Stimulated activated memory B cell treated with anti-CD40 and anti-IgM and Interleukin-4, amounts not matched to agents 10 μg/mL and 1 μg/mL and 100 μg/mL, for 72 hours (primary cell): ENCODE measurements around the gene SMIM32.

Experiments used
- ATAC-seq: fragments of 150-1000 bp; cut with Tn5 transposase; 2 replicates; pipeline ENCODE4 v1.10.0; 2021
- H3K27ac Mint-ChIP-seq: one replicate; pipeline ENCODE4 v1.8.0; 2022; ENCODE audit warnings: mild to moderate bottlenecking, mixed read lengths
- H3K27me3 Mint-ChIP-seq: one replicate; pipeline ENCODE4 v1.8.0; 2022; ENCODE audit warnings: mixed read lengths
- H3K36me3 Mint-ChIP-seq: one replicate; pipeline ENCODE4 v1.8.0; 2022; ENCODE audit warnings: mixed read lengths
- H3K4me1 Mint-ChIP-seq: one replicate; pipeline ENCODE4 v1.8.0; 2022; ENCODE audit warnings: mixed read lengths
- H3K4me3 Mint-ChIP-seq: one replicate; pipeline ENCODE4 v1.8.0; 2022; ENCODE audit warnings: mild to moderate bottlenecking, moderate library complexity, mixed read lengths
- H3K9me3 Mint-ChIP-seq: one replicate; pipeline ENCODE4 v1.8.0; 2022; ENCODE audit warnings: mixed read lengths

SMIM32 gene

DNA sequence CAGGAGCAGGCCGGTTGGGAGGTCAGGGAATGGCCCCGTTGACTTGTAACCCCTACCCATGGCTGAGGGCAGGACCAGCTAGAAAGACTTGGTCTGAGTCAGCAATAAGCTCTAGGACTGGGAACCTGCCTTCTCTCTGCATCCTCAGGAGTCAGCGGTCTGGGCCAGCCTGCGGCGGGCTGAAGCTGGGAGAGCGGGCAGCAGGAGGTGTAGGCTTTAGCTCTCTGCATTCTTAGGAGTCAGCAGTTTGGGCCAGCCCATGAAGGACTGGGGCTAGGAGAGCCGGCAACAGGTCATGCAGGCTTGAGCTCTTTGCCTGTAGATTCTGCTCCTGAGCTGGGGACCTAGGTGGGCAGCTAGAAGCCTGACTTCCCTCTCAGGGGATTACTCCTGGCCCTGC is 6.4 kb upstream of the SMIM32 start:
- Mint-ChIP-seq H3K4me1 (no peaks in the 10 kb centered on the region), H3K36me3 (no peaks in the 10 kb centered on the region), H3K4me3 (no peak overlapping the region), H3K27me3 (peaks cover 62% of the 10 kb centered on the region), H3K27ac (no peak overlapping the region), H3K9me3 (no peaks in the 10 kb centered on the region)
- ATAC-seq, result no peak

GRCh38 chr5:136198453-136198852 is 5.5 kb upstream of the SMIM32 start:
- Mint-ChIP-seq H3K9me3 (no peaks in the 10 kb centered on the region), H3K36me3 (no peaks in the 10 kb centered on the region), H3K27me3 (peaks cover 71% of the 10 kb centered on the region), H3K4me1 (no peaks in the 10 kb centered on the region), H3K27ac (no peak overlapping the region), H3K4me3 (no peak overlapping the region)
- ATAC-seq, result no peak

GRCh38 chr5:136197462-136198142 is 4.6 kb upstream of the SMIM32 start:
- Mint-ChIP-seq H3K27ac (no peak overlapping the region), H3K4me3 (no peak overlapping the region), H3K36me3 (no peaks in the 10 kb centered on the region), H3K9me3 (no peaks in the 10 kb centered on the region), H3K4me1 (no peaks in the 10 kb centered on the region), H3K27me3 (peaks cover 79% of the 10 kb centered on the region)
- ATAC-seq, result no peak

DNA sequence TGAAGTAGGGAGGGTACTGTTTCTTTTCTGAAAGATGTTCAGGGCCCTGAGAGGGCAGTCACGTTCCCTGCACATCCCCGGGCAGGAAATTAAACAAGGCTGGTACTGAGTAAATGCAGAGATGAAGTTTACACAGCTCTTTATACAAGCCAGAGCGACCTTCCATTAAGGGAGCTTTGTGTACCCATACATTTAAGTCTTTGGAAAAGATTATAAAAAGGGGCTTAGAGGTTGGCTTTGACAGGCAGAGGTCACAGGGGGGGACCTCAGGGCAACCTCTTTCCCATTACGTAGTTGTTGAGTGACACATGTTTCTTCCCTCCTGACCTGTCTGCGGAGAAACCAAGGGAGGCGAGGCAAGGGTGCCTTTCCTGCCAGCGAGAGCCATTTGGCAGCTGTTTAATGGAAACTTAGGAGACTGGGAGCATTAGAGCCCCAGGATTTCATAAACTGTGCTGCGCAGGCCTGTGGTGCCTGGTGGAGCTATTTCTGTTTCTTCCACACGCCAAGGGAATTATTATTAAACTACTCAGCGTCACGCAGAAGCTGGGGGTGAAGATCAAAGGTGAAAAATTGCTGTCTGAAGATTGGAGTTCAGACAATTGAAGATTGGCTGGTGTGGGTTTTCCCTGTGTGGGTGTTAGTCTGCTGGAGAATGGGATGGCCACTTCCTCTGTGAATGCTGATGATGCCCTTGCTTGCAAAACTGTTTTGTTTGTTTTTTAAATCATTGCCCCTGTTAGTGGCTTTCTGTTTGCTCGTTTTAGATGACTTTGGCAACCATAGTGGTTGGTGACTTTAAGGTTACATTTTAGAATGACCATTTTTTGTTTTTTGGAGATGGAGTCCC is 3.2 kb upstream of the SMIM32 start:
- no peaks in the 10 kb centered on the region for H3K4me1 Mint-ChIP-seq
- no peaks in the 10 kb centered on the region for H3K36me3 Mint-ChIP-seq

GRCh38 chr5:136194576-136194975 is 1.6 kb upstream of the SMIM32 start:
- no peaks in the 10 kb centered on the region for H3K36me3 Mint-ChIP-seq
- peaks cover 73% of the 10 kb centered on the region for H3K27me3 Mint-ChIP-seq
- no peak overlapping the region for H3K27ac Mint-ChIP-seq
- ATAC-seq, result no peak
- H3K4me1 Mint-ChIP-seq, result no peaks in the 10 kb centered on the region
- no peak overlapping the region for H3K4me3 Mint-ChIP-seq
- H3K9me3 Mint-ChIP-seq, result no peaks in the 10 kb centered on the region

More for the DNA sequence above, 3.2 kb upstream of the SMIM32 start:
- no peak overlapping the region for H3K27ac Mint-ChIP-seq
- peaks cover 79% of the 10 kb centered on the region for H3K27me3 Mint-ChIP-seq
- H3K9me3 Mint-ChIP-seq, result no peaks in the 10 kb centered on the region
- no peak overlapping the region for H3K4me3 Mint-ChIP-seq
- no peak for ATAC-seq

DNA sequence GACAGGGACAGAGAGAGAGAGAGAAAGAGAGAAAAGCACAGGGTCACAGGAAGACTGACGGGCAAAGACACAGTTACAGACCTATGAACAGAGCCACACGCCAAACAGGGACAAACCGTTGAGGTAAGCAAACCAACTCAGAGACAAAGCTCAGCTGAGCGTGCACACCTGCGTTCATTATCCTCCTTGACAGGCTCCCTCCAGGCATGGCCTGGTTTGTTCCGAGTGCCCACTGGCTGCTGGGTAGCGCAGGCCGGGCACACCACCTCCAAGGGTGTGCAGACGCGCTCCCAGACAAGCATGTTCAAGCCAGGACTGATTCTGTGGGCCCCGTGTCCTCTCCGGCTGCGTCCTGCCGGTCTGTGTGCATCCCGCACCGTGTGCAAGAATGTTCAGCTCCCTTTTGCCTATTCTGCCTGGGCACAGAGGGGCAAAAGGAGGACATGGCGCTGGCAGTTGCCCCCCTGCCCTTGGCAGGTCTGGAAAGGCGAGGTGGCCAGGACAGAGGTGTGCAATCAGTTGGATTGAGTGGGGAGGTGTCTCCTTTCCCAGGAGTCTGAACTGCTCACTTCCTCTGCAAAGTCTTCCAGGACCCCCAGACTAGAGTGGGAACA is 467 bp upstream of the SMIM32 start:
- peaks cover 66% of the 10 kb centered on the region for H3K27me3 Mint-ChIP-seq
- H3K9me3 Mint-ChIP-seq, result no peaks in the 10 kb centered on the region
- H3K4me1 Mint-ChIP-seq, result no peaks in the 10 kb centered on the region
- no peak for ATAC-seq
- H3K4me3 Mint-ChIP-seq, result no peak overlapping the region
- peaks cover 9% of the 10 kb centered on the region for H3K36me3 Mint-ChIP-seq
- no peak overlapping the region for H3K27ac Mint-ChIP-seq

DNA sequence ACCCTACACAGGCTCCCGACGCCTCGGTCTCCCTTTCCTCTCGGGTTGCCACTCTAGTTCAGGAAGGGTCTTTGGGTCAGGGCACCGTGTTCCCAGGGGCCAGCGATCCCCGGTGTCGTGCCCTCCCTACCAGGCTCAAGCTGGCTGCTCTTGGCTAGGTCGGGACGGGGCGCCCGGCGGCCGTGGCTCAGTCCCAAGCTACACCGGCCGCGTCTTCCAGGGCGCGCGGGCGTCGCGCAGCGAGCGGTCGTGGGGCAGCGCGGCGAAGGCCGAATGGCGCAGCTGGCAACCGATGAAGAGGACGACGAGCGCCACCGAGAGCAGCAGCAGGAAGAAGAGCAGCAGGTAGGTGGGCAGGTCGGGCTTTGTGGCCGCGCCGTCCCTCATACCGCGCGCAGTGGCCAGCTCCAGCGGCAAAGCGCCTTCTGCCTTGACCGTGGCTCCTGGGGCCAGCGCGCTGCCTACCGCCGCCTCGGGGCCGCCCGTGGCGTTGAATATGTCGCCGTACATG is 892 bp downstream of the SMIM32 start:
- no peak overlapping the region for H3K4me3 Mint-ChIP-seq
- H3K27me3 Mint-ChIP-seq, result peaks cover 56% of the 10 kb centered on the region
- H3K4me1 Mint-ChIP-seq, result no peaks in the 10 kb centered on the region
- no peak overlapping the region for H3K27ac Mint-ChIP-seq
- peaks cover 19% of the 10 kb centered on the region for H3K36me3 Mint-ChIP-seq
- no peak for ATAC-seq
- no peaks in the 10 kb centered on the region for H3K9me3 Mint-ChIP-seq

- no peak for ATAC-seq
- H3K4me1 Mint-ChIP-seq, result no peaks in the 10 kb centered on the region
- peaks cover 25% of the 10 kb centered on the region for H3K36me3 Mint-ChIP-seq
- H3K27ac Mint-ChIP-seq, result no peak overlapping the region
- no peaks in the 10 kb centered on the region for H3K9me3 Mint-ChIP-seq
- H3K4me3 Mint-ChIP-seq, result no peak overlapping the region
- peaks cover 52% of the 10 kb centered on the region for H3K27me3 Mint-ChIP-seq
Observed at GRCh38 chr5:136191304-136192014, 1.5 kb downstream of the SMIM32 start.

DNA sequence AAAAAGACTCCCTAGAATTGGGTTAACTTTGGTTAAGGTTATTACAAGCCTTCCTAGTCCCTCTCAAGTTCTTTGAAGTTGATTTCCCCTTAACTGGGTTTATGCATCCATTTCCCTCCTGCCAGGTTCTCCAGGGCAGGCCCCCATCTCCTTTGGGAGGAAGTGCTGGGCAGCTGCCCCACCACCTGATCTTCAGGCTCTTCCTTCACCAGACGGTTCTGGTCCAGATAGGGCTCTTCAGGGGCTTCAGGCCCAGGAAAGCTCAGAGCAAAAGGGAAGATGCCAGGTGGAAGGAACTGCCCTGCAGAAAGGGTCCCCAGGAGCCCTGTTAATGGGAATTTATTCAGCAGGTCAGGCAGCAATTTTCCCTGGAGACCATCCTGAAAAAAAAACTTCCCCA is 2.1 kb downstream of the SMIM32 start:
- Mint-ChIP-seq H3K4me3 (no peak overlapping the region), H3K9me3 (no peaks in the 10 kb centered on the region), H3K36me3 (peaks cover 30% of the 10 kb centered on the region), H3K27ac (no peak overlapping the region), H3K27me3 (peaks cover 46% of the 10 kb centered on the region), H3K4me1 (no peaks in the 10 kb centered on the region)
- ATAC-seq, result no peak

- Mint-ChIP-seq H3K27me3 (peaks cover 39% of the 10 kb centered on the region), H3K4me1 (no peaks in the 10 kb centered on the region), H3K9me3 (no peaks in the 10 kb centered on the region), H3K36me3 (peaks cover 30% of the 10 kb centered on the region), H3K27ac (no peak overlapping the region), H3K4me3 (no peak overlapping the region)
- ATAC-seq, result no peak
Observed at GRCh38 chr5:136190091-136190720, 2.8 kb downstream of the SMIM32 start.

- no peaks in the 10 kb centered on the region for H3K9me3 Mint-ChIP-seq
- ATAC-seq, result no peak
- no peaks in the 10 kb centered on the region for H3K4me1 Mint-ChIP-seq
- H3K4me3 Mint-ChIP-seq, result no peak overlapping the region
- H3K27me3 Mint-ChIP-seq, result peaks cover 26% of the 10 kb centered on the region
- H3K36me3 Mint-ChIP-seq, result peaks cover 30% of the 10 kb centered on the region
- no peak overlapping the region for H3K27ac Mint-ChIP-seq
Observed at GRCh38 chr5:136188859-136189258, 4.1 kb downstream of the SMIM32 start.

GRCh38 chr5:136186796-136187195 is 6.2 kb downstream of the SMIM32 start:
- H3K27me3 Mint-ChIP-seq, result peaks cover 10% of the 10 kb centered on the region
- no peak overlapping the region for H3K27ac Mint-ChIP-seq
- no peaks in the 10 kb centered on the region for H3K4me1 Mint-ChIP-seq
- H3K9me3 Mint-ChIP-seq, result no peaks in the 10 kb centered on the region
- no peak for ATAC-seq
- H3K36me3 Mint-ChIP-seq, result peaks cover 30% of the 10 kb centered on the region
- H3K4me3 Mint-ChIP-seq, result no peak overlapping the region

DNA sequence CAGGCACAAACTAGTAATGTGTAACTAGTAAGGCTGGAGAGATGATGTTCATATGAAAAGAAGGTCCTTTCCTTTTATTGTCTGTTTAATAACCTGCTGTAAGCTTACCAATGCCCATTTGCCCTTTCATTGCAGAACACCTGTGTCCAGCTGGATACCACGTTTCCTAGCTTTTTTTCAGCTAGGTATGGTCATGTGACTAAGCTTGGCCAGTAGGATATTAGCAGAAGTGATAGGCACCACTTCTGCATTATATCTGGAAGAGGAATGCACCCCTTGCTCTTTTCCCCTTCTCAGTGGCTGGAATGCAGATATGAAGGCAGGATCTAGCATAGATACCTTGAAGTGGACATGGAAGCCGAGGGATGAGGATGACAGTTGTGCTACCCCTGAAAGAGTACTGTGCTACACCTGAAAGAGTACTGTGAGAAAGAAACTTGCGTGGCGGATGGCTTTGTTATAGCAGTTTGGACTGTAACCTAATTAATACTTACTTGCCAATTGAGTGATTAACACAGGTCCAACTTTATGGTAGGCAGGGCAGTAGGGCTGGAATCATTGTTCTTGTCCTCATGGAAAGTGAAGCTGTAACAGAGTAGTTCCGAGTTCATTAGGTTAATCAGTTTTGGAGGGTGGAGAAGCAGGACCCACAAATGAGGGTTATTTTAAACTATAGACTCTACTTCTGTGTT is 6.8 kb downstream of the SMIM32 start:
- H3K4me3 Mint-ChIP-seq, result no peak overlapping the region
- peaks cover 35% of the 10 kb centered on the region for H3K36me3 Mint-ChIP-seq
- H3K27me3 Mint-ChIP-seq, result peaks cover 3% of the 10 kb centered on the region
- H3K9me3 Mint-ChIP-seq, result no peaks in the 10 kb centered on the region
- H3K4me1 Mint-ChIP-seq, result no peaks in the 10 kb centered on the region
- no peak for ATAC-seq
- H3K27ac Mint-ChIP-seq, result no peak overlapping the region

- H3K9me3 Mint-ChIP-seq, result no peaks in the 10 kb centered on the region
- H3K27ac Mint-ChIP-seq, result no peak overlapping the region
- peaks cover 44% of the 10 kb centered on the region for H3K36me3 Mint-ChIP-seq
- H3K4me3 Mint-ChIP-seq, result no peak overlapping the region
- H3K27me3 Mint-ChIP-seq, result no peaks in the 10 kb centered on the region
- no peaks in the 10 kb centered on the region for H3K4me1 Mint-ChIP-seq
- no peak for ATAC-seq
Observed at GRCh38 chr5:136182618-136183017, 10.3 kb downstream of the SMIM32 start.
